Sigmoid colon (tissue), 7 donors: ENCODE results near the gene SEC11C. TPM values are rescaled to one million over a fixed set of nuclear protein-coding genes. Genes with fewer than 3 reads are reported as not detected.

ENCODE experiments used
- DNase-seq: peaks from one replicate; pipeline ENCODE4 v3.0.0-alpha.2; 2019
- H3K27ac ChIP-seq, 4 donors: fragments of 200-600 bp; sonication (generic); one replicate each; pipeline ENCODE4 v1.5.1; 2016 to 2019; ENCODE audit warnings: mild to moderate bottlenecking in 1 of 4
- H3K27me3 ChIP-seq, 3 donors: fragments of 200-600 bp; sonication (generic); one replicate each; pipeline ENCODE4 v1.5.1; 2019; ENCODE audit warnings: mild to moderate bottlenecking in 1 of 3
- H3K36me3 ChIP-seq, 4 donors: fragments of 200-600 bp; sonication (generic); one replicate each; pipeline ENCODE4 v1.5.1; 2016 to 2019
- H3K4me1 ChIP-seq, 4 donors: fragments of 200-600 bp; sonication (generic); one replicate each; pipeline ENCODE4 v1.5.1; 2017 to 2019
- H3K4me3 ChIP-seq, 4 donors: fragments of 200-600 bp; sonication (generic); one replicate each; pipeline ENCODE4 v1.5.1; 2017 to 2019; ENCODE audit warnings: mild to moderate bottlenecking in 2 of 4, moderate library complexity in 1 of 4
- H3K9me3 ChIP-seq, 4 donors: fragments of 200-600 bp in 3 of 4; sonication (generic) in 3 of 4; one replicate each; pipeline versions ENCODE4 v1.5.1 to v1.6.1; 2013 to 2019
- CTCF ChIP-seq, 4 experiments: fragments of 450-650 bp in 3 of 4; fragments of 200-600 bp in 1 of 4; IDR thresholded peaks; one replicate each; pipeline ENCODE4 v1.5.1; 2016 to 2019; ENCODE audit warnings: antibody characterized with exemption in 4 of 4, mild to moderate bottlenecking in 3 of 4, moderate library complexity in 2 of 4
- EP300 ChIP-seq, 4 donors: sonication (generic); formaldehyde crosslinking; IDR thresholded peaks; one replicate each; pipeline ENCODE4 v1.6.1; 2017; ENCODE audit warnings: antibody characterized with exemption in 4 of 4
- POLR2A ChIP-seq, 2 donors: fragments of 450-650 bp; IDR thresholded peaks; one replicate each; pipeline ENCODE4 v1.6.1; 2016; ENCODE audit warnings: antibody characterized with exemption in 2 of 2, mild to moderate bottlenecking in 2 of 2, moderate library complexity in 2 of 2
- POLR2AphosphoS5 ChIP-seq, 4 donors: sonication (generic); formaldehyde crosslinking; IDR thresholded peaks; one replicate each; pipeline ENCODE4 v1.6.1; 2017; ENCODE audit warnings: antibody characterized with exemption in 4 of 4
- WGBS, 2 donors: extraction: QIAGEN DNeasy Blood & Tissue Kit; methylation state at CpG; one replicate each; pipeline ENCODE4 v1.1.7; 2013; 5-methylcytosine and 5-hydroxymethylcytosine counted together
- intact Hi-C: fragments of 100-400 bp; cut with DNase I; formaldehyde crosslinking; loops from one replicate; pipeline ENCODE4 v1.15.1; 2023
- polyA plus RNA-seq, 3 donors: library from polyadenylated mRNA; stranded (reverse); fragments of 200-250 nt; gene quantifications; one replicate each; pipeline ENCODE4 v1.2.3, GENCODE V29; 2013
- total RNA-seq, 4 donors: library from RNA; depleted of rRNA; stranded (reverse); fragments of >200 nt; gene quantifications; one replicate each; pipeline ENCODE4 v1.1.0, GENCODE V29; 2016
- donor health status: healthy with polysubstance abuse.
- donor health status: Bipolar disorder and iron deficiency.
- donor health status: healthy.

The SEC11C gene
- total and polyA plus RNA-seq, 7 donors, result 9.4 to 95.0 (median 39.5) TPM

GRCh38 chr18:59202258-59202820 lies 62.7 kb downstream of the SEC11C start:
- Histone ChIP-seq H3K36me3 (no peaks in the 10 kb centered on the region), H3K27ac (no peak overlapping the region), H3K9me3 (no peaks in the 10 kb centered on the region), H3K4me3 (no peak overlapping the region), H3K4me1 (no peaks in the 10 kb centered on the region), H3K27me3 (peaks cover 0 to 3% (median 0%) of the 10 kb centered on the region in 3 donors)
- no peak for DNase-seq
- intact Hi-C loops, result no loop called here
- TF ChIP-seq EP300 (IDR thresholded peaks at IDR 0.05), result no peak
- no peak for TF ChIP-seq POLR2A (IDR thresholded peaks at IDR 0.05)
- no peak for TF ChIP-seq CTCF (IDR thresholded peaks at IDR 0.05)
- no peak for TF ChIP-seq POLR2AphosphoS5 (IDR thresholded peaks at IDR 0.05)

DNA sequence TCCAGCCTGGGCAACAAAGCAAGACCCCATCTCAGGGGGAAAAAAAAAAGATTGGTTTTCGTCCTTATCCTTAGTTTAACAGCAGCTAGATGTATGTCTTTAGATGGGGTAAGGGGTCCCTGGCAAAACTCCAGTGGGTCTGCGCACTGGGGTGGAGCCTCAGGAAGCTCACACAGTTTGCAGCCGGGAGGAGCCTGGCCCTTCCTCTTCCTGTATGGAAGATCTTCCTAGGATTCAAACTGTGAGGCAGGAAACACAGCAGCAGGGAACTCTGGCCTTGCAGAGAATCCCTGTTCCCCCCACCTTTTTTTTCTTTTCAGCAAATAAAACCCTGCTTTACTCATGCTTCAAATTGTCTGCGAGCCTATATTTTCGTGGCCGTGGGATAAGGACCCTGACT lies 67.8 kb downstream of the SEC11C start:
- 73 to 75% methylated on average over 6 of the region's 6 CpGs for WGBS, 2 donors
- intact Hi-C loops, result no loop called here
- no peaks in the 10 kb centered on the region for H3K4me1 ChIP-seq

More for the DNA sequence above, 67.8 kb downstream of the SEC11C start:
- Histone ChIP-seq H3K27ac (no peak overlapping the region), H3K36me3 (no peaks in the 10 kb centered on the region), H3K9me3 (no peaks in the 10 kb centered on the region), H3K27me3 (peaks cover 0 to 6% (median 0%) of the 10 kb centered on the region in 3 donors), H3K4me3 (no peak overlapping the region)
- TF ChIP-seq EP300 (IDR thresholded peaks at IDR 0.05), result no peak
- TF ChIP-seq POLR2A (IDR thresholded peaks at IDR 0.05), result no peak
- no peak for TF ChIP-seq CTCF (IDR thresholded peaks at IDR 0.05)
- no peak for TF ChIP-seq POLR2AphosphoS5 (IDR thresholded peaks at IDR 0.05)
- no peak for DNase-seq

Other genes with a start within 250 kb of the SEC11C start
- gene GRP, start 80.3 kb downstream of the SEC11C start, total RNA-seq, result 1 to 10 TPM; 1.4 to 6.6 (median 2.7) TPM
- under 1 TPM in 1 of 3 donors, not detected in 2; 0.93 TPM for gene GRP, start 80.3 kb downstream of the SEC11C start, polyA plus RNA-seq
- gene RAX, start 133.6 kb downstream of the SEC11C start, total RNA-seq, result not detected
- not detected for gene RAX, start 133.6 kb downstream of the SEC11C start, polyA plus RNA-seq
- under 1 TPM in 1 of 4 donors, not detected in 3; 0.33 TPM for gene CPLX4, start 178.8 kb downstream of the SEC11C start, total RNA-seq
- gene CPLX4, start 178.8 kb downstream of the SEC11C start, polyA plus RNA-seq, result not detected
- 10 to 100 TPM; 47.1 to 65.2 (median 56.9) TPM for gene LMAN1, start 219.4 kb downstream of the SEC11C start, total RNA-seq
- 10 to 100 TPM in 1 of 3 donors, 1 to 10 TPM in 2; 4.8 to 24.6 (median 7.4) TPM for gene LMAN1, start 219.4 kb downstream of the SEC11C start, polyA plus RNA-seq